GM19240 (cell line): ENCODE results near the gene DSCAM.

Experiments used
- DNase-seq: peaks from one replicate; pipeline ENCODE4 v3.0.0; 2011; ENCODE audit warnings: low spot score; ENCODE audit not compliant: insufficient read length

The DSCAM gene

GRCh38 chr21:40707656-40708244 is 139.2 kb downstream of the DSCAM start:
- DNase-seq = no peak

GRCh38 chr21:40706806-40707655 is 139.9 kb downstream of the DSCAM start:
- DNase-seq = no peak

- DNase-seq = no peak
These were observed 140.8 kb downstream of the DSCAM start for GRCh38 chr21:40706176-40706575.

DNA sequence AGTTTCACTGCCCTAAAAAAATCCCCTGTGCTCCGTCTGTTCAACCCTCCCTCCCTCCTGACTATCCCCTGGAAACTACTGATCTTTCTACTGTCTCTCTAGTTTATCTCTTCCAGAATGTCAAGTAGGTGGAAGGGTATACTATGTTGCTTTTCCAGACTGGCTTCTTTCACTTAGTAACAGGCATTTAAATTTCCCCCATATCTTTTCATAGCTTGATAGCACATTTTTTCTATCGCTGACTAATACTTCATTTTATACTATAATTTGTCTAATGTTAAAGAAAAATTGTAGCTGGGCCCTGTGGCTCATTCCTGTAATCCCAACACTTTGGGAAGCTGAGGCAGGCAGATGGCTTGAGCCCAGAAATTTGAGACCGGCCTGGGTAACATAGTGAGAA is 142.8 kb downstream of the DSCAM start:
- no peak for DNase-seq

DNA sequence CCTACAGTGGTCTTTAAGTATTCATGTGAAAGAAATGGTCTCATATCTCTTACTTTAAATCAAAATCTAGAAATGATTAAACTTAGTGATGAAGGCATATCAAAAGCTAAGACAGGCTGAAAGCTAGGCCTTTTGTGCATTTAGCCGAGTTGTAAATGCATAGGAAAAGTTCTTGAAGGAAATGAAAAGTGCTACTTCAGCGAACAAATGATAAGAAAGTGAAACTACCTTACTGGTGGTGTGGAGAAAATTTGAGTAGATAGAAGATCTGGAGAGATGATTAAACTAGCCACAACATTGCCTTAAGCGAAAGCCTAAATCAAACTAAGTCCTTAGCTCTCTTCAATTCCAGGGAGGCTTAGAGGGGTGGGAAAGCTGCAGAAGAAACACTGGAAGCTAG is 147.6 kb downstream of the DSCAM start:
- DNase-seq = no peak

DNA sequence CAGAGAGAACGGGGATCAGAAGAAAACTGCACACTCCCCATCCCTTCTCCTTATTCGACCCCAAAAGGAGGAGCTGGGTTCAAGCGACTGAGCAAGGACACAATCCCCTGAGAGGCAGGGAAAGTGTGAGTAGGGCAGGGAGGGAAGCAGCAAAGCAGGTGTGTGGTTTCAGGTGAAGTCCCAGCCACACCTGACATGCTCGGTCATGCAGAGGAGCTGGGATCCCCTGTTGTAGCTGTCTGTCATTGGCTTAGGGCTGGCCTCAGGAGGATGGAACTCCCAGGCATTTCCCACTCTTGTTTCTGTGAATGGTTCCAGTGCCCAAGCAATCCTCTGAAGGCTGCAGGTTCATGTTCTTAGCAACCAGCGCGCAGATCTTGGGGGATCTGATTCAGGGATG is 150.7 kb downstream of the DSCAM start:
- DNase-seq = no peak

GRCh38 chr21:40689840-40690360 is 157.1 kb downstream of the DSCAM start:
- DNase-seq = no peak

- no peak for DNase-seq
These were observed 157.7 kb downstream of the DSCAM start for GRCh38 chr21:40689217-40689616.

DNA sequence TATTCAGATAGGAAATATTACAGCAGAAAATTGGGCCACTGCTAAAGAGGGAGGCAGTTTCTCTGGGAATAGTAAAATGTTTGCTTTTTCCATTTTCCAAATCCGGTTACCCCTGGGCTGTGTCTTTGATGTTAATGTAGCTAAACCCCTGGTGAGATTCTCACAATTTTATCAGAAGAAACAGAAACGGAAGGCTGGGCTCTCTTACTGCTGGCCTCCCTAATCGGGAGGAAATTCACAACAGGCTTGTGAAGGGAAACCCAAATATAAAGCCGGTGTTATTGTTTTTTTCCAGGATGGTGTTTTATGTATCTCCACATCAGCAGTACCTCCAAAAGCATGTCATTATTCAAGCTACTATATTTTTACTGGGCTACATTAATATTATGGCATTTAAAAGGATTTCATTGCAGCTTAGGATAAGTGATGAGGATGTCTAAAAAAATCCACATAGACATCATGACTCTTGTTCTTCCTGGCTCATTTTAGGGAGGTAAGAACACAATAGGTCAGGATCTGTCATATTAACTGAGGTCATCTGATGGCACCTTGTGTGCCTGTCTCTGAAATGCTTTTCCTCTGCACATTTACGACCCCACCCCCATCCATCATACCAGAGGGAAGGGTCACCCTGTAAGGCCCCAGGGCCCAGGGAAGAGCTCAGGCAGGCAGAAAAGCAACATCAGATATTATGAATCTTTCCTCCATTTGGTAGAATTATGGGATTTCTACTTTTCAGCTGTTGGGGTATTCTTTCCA is 158.7 kb downstream of the DSCAM start:
- no peak for DNase-seq

DNA sequence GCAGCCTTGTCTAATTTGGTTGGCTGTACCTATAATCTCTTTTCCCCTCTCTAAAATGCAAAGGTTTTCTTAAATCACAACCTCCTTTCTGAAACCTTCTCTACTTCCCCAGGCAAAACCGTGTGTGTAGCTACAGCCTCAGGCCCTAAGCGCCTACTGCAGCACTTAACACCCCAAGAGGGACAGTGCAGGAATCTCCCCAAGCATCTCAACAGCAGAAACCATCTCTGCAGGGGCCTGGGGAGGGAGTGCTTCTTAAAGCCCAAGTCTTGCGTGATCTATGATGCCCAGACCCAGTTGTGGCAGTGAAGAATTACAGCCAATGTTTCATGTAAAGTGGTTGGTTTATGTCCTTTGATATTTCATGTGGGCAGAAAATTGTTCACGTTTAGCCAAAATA is 159.3 kb downstream of the DSCAM start:
- DNase-seq = no peak

GRCh38 chr21:40686526-40686925 is 160.4 kb downstream of the DSCAM start:
- DNase-seq = no peak

DNA sequence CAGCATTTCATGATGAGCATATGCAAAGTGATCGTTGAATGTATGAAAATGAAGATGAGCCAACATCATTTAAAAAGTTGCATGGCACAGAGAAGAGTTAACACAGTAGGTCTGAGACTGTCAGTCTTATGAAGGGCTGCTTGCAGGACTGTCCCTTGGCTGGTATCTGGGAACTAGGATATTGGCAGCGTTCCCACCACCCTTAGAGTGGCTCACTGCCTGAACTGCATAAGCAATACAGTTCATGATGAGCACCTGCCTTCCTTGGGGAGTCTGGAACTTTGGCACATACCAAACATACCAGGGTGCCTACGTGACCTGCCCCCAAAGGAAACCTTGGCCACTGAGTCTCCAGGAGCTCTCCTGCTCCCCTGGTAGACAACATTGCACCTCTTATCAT is 161.8 kb downstream of the DSCAM start:
- no peak for DNase-seq

- no peak for DNase-seq
These were observed 162.2 kb downstream of the DSCAM start for GRCh38 chr21:40684726-40685125.

DNA sequence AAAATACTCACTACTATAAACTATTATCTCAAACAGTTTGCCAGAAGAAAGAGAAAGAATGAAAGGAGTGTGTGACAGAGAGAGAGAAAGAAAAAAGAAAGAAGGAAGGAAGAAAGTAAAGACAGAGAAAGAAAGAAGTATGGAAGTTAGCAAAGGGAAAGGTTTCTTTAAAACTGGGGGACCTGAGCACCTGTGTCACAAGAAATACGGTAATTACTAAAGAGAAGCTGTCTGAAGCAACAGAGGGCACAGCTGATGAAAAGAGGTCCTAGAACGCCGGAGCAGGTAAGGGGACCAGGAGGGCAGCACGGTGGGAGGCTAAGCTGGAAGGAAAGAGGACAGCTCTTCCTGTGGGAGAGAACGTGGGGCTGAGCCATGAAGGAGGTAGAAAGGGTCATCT is 163.6 kb downstream of the DSCAM start:
- no peak for DNase-seq

DNA sequence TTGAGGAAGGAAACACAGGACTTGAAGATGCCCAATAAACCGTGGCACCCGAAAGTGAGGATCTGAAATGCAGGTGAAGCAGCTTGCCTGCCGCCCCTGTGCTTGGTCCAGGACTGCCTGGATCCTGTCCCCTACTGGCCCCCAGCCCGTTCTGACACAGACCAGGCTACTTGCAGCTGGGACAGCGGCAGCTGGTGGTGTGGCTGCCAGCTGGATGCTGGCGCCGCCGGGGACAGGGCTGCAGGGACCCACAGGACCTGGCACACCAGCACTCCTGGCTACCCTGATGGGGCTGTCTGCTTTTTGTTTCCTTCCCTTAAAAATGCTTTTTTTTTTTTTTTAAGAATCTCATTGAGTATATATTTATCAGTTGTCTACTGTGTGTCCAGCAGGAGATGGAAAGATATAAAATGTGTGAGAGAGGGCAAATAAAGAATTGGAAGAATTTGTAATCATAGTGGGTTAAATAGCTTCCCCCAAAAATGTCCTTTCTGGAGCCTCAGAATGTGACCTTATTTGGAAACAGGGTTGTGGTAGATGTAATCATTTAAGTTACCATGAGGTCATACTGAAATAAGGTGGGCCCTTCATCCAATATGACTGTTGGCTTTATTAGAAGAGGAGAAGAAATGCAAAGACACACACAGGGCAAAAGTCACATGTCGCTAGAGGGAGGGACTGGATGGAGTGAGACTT is 165.6 kb downstream of the DSCAM start:
- DNase-seq = no peak

GRCh38 chr21:40680311-40680710 is 166.6 kb downstream of the DSCAM start:
- no peak for DNase-seq

DNA sequence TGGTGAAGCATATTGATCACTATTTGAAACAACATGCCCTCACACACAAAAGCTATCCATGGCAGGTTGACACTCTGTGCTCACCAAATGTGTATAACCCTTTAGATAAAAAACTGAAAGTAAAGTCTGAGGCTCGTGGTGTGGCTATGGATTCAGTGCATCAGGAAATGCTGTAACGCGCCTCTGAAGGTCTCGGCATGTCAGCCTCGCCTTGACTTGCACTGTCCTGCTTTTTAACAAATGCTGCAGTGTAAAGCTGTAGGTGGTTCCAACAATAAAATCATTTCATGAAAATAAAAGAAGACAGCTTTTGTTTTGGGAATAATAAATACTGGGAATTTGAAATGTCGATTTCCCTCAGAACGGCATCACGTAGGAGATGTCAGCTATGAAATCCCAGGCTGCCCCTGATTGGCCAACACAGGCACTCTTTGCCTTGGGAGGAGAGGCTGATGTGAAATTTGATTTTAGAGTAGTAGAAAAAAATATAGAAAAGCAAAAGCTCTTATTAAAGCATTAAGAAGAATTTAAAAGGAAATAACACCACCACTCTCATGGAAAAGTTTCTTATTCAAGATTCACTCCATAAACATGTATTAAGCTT is 168.2 kb downstream of the DSCAM start:
- DNase-seq = no peak

DNA sequence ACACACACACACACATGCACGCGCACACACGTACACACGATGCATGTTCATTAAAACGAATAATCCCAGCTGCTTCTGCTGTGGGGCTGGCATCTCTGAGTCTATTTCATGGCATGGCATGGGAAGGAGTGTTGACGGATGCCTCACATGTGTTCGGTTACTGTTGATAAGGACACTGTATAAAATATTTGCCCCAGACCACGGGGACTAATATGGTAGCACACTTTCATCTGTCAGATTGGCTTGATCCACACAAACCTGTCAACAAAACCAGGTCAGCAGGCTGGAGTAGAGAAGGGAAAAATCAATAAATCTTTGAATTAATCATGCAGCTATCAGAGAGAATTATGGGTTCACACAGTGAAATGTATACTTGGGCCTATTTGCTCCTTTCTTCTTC is 171.9 kb downstream of the DSCAM start:
- no peak for DNase-seq

GRCh38 chr21:40672602-40673001 is 174.4 kb downstream of the DSCAM start:
- no peak for DNase-seq

GRCh38 chr21:40671716-40672115 is 175.2 kb downstream of the DSCAM start:
- DNase-seq = no peak
